Activated CD4-positive, CD25-positive, alpha-beta regulatory T cell treated with anti-CD3 and anti-CD28 coated beads, Interleukin-2, amount 50 U/mL, for 72 hours (primary cell): ENCODE data around the gene MZT2B.
"Not testable (repeated sequence)": the region's sequence is repeated elsewhere in the genome, so short reads cannot be mapped to it uniquely, and the experiment has no call there.

Experiments
- DNase-seq: peaks from one replicate; pipeline ENCODE4 v3.0.0; 2021

The MZT2B gene

DNA sequence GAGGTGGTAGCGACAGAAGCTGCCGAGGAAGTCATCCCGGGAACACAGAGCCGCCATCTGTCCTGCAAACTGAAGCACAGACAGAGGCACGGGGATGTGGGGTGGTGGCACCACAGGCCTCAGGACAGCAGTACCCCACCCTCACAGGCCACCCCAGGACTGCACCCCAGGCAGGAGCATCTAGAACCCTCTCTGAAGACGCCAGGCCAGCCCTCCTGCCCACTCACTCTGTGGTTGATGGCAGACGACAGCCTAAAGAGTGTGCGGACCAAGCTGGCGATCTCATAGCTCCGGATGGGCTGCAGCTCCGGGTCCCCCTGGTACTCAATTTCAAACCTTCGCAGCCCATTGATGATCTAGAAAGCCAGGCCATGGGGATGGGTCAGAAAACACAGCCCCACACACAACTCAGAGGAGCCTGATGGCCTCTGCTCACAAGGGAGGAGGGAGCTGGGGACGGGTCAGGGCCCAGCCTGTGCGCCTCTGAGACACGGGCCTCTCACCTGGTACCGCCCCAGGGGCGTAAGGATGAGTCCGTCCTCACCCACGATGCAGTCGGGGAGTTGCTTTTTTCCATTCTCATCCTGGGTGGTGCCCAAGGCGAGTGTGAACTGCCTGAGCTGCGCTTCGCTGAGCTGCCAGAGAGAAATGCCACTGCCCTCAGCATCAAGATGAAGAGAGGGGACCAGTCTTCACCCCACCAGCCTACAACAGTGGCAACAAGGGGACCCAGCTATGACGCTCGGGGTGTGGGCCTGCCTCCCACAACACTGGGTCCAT, 29.1 kb upstream of the MZT2B start:
- no peak for DNase-seq

DNA sequence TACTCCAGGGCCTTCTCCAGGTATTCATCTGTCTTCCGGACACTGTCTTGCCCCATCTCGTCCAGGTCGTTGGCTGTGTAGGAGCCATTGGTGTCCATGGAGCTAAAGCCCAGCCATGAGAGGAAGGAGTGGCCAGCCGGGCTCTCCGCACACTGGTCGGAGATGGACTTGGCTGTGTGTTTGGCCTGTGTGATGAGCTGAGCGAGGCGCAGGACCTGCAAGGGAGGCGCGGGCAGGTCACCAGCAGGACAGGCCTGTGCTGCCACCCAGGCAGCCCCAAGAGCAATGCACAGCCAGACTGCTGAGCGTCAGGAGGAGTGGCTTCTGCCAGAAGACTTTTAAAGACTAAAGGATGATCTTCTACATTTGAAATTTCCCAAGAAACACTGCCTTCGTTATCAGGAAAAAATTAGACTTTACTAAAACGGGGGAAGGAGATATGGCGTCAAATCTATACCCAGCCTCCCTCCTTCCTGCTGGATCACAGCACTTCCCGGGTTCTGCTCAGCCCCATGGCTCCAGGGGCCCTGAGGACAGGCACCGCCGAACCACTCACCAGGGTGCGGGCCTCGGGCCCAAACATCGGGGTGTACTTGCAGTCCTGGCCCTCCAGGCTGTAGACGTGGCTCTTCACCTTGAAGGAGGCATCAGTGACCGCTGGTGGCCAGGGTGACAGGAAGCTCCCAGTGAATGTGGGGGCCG, 28.2 kb upstream of the MZT2B start:
- DNase-seq, result not testable (repeated sequence)

DNA sequence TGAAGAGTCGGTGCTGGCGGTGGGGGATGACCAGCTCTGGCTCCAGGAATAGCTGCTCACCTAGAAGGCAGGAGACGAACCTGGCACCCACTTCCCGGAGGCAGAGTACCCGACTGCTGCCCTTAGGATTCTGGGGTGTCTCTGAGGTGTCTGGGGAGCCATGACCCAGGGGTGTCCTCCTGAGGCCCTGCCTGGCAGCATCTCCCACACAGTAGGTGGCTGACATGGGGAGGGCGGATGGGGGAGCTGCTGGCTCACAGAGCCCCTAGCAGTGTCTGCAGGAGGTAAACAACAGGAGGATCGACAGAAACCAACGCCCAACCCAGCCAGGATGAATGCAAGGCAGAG, 27.7 kb upstream of the MZT2B start:
- DNase-seq, result not testable (repeated sequence)

- DNase-seq, result no peak
Observed at GRCh38 chr2:130154773-130155765, 27.0 kb upstream of the MZT2B start.

- DNase-seq, result not testable (repeated sequence)
Observed at GRCh38 chr2:130155956-130156623, 26.0 kb upstream of the MZT2B start.

GRCh38 chr2:130156624-130157004, 25.4 kb upstream of the MZT2B start:
- no peak for DNase-seq

GRCh38 chr2:130157354-130157753, 24.7 kb upstream of the MZT2B start:
- not testable (repeated sequence) for DNase-seq

DNA sequence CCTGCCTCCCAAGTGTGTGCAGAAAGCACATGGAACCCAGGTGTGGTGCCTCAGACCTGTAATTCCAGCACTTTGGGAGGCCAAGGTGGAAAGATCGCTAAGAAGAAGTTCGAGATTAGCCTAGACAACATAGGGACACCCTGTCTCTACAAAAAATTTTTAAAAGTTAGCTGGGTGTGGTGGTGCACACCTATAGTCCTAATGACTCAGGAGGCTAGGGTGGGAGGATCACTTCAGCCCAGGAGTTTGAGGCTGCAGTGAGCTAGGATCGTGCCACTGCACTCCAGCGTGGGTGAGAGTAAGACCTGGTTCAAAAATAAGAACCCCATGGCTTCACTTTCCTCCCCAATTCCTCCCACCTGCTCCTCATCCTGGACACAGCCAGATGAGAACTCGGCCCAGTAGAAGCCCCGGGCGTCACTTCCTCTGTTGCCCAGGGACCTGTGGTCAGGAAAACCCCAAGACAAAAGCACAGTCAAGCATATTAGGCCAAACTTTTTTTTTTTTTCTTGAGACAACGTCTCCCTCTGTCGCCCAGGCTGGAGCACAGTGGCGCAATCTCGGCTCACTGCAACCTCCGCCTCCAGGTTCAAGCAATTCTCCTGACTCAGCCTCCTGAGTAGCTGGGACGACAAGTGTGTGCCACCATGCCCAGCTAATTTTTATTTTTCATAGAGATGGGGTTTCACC, 24.1 kb upstream of the MZT2B start:
- not testable (repeated sequence) for DNase-seq

DNA sequence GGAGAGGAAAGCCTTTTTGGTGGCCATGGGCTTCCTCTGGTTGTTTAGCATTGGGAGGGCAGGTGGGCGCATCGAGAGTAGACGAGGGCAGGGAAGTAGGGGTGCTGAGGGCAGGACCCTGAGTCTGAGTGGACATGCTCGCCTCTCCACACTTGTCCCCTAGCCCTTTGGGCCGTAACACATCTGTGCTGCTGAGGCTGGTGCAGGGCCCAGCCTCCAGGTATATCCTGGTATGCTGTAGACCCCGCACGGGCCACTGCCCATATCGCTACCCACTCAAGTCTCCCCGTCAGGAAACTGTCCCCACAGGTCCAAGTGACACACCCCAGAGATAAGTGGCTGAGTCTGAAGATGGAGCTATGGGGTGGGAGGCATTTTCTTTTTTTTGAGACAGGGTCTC, 23.4 kb upstream of the MZT2B start:
- DNase-seq, result no peak

DNA sequence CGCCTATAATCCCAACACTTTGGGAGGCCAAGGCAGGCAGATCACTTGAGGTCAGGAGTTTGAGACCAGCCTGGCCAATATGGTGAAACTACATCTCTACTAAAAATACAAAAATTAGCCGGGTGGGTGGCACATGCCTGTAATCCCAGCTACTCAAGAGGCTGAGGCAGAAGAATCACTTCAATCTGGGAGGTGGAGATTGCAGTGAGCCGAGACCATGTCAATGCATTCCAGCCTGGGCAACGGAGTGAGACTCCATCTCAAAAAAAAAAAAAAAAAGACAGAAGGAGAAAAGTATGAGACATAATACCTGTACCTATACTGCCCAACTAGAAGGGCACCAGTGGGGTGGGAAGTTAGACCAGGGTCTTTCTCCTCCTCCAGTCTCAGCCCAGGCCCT, 22.7 kb upstream of the MZT2B start:
- DNase-seq, result not testable (repeated sequence)

GRCh38 chr2:130160131-130160530, 21.9 kb upstream of the MZT2B start:
- no peak for DNase-seq

DNA sequence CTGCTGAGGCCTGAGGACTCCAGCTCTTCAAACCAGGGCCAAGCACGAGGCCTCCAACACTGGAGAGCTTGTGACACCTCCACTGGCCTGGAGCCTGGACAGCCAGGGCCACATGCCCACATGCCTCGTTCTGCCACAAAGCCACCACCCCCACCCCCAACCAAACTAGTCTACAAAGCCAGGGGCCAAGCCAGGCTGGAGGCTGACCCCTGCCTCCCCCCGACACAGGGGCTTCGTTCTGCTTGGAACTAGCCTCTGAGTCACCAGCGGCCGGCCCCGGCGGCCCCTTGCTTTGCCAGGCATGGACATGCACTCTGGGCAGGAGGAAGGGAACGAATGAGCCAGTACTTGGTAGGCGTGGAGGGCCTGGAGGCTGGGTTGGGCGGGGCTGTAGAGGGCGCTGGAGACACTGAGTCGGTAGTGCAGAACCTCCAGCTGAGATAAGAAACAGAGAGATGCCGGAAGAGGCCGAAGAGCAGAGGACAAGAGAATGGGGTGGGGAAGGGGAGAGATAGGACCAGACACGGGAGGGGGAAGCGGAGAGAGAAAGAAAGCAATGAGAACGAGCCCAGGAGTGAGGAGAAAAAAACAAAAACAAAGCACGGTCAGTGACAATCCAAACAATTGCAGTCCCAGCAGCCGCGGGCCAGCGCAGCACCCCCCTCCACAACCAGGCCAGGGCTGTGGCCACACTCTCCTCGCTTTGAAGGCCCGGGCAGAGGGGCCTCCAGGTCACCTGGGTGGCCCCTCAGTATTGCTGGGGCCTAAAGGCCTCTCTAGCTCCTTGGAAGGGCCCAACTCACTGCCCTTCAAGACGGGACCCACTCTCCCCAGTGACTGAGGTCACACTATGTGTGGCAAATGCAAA, 21.0 kb upstream of the MZT2B start:
- not testable (repeated sequence) for DNase-seq

DNA sequence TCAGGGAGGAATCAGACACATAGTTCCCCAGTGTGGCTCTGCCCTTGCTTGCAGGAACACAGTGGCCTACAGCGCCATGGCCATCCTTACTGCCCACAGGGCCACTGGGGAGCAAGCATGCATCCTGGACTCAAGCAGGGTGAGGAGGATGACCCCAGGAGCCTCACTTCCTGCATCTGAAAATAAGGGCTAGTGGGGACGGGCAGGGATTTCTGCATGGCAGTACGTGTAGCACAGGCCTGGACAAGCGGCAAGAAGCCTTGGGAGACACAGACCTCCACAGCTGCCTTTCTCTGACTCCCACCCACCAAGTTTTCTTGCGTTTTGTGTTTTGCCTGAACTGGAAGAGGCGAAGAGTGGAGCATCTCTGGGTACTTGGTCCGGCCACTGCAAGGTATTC, 19.6 kb upstream of the MZT2B start:
- DNase-seq, result not testable (repeated sequence)

- no peak for DNase-seq
Observed at GRCh38 chr2:130162968-130163367, 19.1 kb upstream of the MZT2B start.

- DNase-seq, result no peak
Observed at GRCh38 chr2:130165293-130166016, 16.6 kb upstream of the MZT2B start.

DNA sequence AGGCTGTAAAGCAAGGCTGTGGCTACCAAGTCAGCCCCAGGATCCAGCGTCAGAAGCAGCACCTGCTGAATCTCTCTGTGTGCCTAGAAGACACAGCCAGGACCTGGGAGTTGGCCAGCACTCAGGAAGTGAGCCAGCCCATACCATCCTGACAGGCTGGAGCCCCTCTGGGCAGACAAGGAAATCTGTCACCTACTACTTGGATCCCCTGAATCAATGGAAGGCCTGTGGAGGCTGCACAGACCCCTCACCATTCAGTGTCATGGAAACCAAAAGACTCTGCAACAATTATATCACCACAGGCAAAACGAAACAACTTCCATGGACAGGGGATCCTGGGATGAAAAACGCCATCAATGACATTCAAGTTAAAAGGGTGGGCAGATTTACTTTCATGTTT, 15.5 kb upstream of the MZT2B start:
- DNase-seq, result not testable (repeated sequence)

DNA sequence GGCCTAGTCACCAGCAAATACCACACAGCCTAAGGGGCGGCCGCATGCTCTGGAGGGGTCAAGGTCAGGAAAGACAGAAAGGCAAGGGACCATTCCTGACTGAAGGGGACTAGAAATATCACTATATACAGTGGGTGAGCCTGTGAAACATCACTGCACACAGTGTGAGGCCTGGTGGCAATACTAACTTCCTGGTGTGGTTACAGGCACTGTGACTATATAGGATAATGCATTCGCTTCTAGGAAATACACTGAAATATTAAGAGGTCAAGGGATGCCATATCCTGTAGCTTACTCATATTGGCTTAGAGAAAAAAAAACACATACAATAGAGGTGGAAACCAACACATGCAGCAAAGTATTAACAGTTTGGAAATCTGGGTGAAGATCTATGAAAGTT, 12.9 kb upstream of the MZT2B start:
- not testable (repeated sequence) for DNase-seq

DNA sequence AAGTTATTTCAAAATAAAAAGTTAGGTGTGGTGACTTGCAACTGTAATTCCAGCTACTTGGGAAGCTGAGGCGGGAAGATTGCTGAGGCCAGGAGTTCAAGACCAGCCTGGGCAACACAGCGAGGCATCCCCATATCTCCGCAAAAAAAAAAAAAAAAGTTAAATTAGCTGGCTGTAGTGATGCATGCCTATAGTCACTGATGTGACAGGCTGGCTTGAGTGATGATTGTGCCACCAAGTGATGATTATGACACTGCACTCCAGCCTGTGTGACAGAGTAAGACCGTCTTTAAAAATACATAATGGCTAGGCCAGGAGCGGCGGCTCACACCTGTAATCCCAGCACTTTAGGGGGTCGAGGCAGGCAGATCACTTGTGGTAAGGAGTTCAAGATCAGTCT, 12.2 kb upstream of the MZT2B start:
- DNase-seq, result no peak

- DNase-seq, result not testable (repeated sequence)
Observed at GRCh38 chr2:130174866-130175265, 7.2 kb upstream of the MZT2B start.
